ENCODE results near the gene NLK.
"Not testable (repeated sequence)": the region's sequence is repeated elsewhere in the genome, so short reads cannot be mapped to it uniquely, and the experiment has no call there.

GRCh38 chr17:28035884-28036283, 6.6 kb upstream of the NLK start:
- TF ChIP-seq CTCF (IDR thresholded peaks at IDR 0.05; ENCODE audit: borderline replicate concordance, extremely low read depth, low read length, poor library complexity, severe bottlenecking); EZH2 (IDR thresholded peaks at IDR 0.05; ENCODE audit: borderline replicate concordance, low read depth, low read length, severe bottlenecking): not testable (repeated sequence)
